LHCN-M2 (cell line): Measurements from ENCODE around the gene PIP5K1B. TPM values are rescaled to one million over a fixed set of nuclear protein-coding genes. Genes with fewer than 3 reads are reported as not detected.

ENCODE experiments used
- DNase-seq: peaks from one replicate; pipeline ENCODE4 v3.0.0-alpha.2; 2012; ENCODE audit warnings: low read depth
- total RNA-seq: library from RNA; depleted of rRNA; stranded (reverse); fragments of >200 nt; gene quantifications from 2 replicates; pipeline ENCODE4 v1.2.3, GENCODE V29; 2014

The PIP5K1B gene
- total RNA-seq, 1 experiment from 2014 or later = not detected

DNA sequence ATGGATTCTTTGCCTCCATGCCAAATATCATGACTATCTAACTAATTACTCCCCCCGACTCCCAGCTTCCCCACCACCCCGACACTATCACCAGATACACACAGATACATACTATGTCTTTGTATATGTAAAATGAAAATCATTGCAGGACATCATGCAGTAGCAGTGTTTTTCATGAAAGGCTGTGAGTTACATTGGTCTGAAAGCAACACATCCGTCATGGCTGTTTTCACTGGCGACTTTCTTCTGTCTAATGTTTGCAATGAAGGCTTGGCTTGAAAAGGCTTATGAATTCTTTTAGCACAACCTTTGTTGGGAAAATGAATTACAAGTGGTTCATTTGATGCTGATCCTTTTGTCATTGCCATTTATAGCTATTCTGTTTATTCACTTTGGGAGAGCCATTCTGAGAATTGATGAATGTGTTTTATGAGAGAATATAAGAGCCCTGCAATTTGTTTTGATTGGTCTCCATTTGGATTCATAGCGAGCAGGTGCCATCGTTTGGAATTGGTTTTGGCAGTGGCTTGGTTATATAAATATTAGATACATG is 103.4 kb downstream of the PIP5K1B start:
- DNase-seq = no peak

DNA sequence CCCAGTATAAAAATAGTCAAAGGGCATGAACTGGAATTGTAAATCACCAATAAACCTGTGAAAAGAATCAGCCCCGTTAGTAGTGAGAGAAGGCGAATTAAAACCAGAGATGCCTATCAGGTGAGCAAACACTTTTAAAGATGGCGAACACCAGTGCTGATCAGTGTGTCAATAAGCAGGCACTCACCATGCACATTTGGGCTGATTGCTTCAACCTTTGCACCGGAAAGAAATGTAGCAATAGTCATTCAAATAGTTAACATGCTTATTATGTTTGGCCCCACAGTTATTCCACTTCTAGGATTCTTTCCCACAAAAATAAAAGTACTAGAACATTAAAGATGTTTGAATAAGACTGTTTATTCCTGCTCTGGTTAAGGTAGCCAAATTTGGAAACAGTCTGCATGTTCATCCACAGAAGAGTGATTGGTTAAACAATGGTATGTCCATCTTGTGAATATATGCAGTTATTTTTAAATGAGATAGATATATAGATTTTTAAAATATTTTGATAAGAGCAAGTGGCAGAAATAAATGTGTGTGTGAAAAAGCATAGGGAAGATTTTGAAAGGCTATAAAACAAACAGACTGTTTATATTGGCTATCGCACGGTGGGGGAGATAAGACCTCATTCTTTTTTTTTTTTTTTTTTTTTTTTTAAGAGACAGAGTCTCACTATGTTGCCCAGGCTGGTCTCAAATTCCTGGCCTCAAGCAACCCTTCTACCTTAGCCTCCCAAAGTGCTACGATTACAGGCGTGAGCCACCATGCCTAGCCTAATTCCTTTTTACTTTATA is 112.2 kb downstream of the PIP5K1B start:
- no peak for DNase-seq

DNA sequence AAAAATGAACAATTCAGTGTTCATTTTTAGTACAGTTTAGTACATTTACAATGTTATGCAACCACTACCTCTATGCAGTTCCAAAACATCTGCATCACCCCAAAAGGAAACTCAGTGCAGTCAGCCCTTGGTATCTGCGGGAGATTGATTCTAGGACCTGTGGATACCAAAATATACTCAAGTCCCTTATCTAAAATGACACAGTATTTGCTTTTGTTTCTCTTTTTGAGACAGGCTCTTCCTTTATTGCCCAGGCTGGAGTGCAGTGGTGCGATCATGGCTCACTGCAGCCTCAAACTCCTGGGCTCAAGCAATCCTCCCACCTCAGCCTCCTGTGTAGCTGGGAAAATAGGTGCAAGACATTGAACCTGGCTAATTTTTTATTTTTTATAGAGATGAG is 114.0 kb downstream of the PIP5K1B start:
- DNase-seq = no peak

DNA sequence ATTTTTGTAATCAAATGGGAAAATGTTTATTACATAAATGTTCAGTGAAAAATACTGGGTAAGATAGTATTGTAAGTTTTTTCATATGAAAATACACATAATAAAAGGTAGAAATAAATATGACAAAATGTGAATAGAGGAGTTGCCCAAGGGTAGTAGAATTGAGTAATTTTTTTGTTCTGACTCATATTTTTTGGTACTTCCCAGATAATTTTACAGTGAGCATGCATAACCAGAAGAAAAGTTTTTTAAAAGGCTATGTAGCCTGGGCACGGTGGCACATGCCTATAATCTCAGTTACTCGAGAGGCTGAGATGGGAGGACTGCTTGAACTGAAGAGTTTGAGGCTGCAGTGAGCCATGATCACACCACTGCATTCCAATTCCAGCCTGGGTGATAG is 116.9 kb downstream of the PIP5K1B start:
- no peak for DNase-seq

DNA sequence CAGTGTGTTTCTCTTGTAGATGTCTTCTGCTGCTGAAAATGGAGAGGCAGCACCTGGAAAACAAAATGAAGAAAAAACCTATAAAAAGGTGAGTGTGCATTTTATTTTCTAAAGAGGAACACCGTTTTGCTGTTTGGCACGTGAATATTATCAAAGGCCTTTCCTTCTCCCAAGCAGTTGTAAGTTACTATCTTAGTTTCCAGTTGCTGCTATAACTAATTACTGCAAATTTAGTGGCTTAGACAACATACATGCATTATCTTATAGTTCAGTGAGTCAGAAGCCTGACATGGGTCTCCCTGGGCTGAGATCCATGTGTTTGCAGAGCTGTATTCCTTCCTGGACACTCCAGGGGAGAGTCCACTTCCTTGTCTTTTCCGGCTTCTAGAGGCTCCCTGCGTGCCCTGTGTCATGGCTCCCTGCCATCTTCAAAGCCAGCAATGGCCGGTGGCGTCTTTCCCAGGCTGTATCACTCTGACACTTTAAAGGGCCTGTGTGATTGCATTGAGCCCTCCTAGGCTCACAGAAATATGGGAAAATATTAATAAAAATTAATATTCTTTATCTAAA is 117.6 kb downstream of the PIP5K1B start:
- DNase-seq = no peak

DNA sequence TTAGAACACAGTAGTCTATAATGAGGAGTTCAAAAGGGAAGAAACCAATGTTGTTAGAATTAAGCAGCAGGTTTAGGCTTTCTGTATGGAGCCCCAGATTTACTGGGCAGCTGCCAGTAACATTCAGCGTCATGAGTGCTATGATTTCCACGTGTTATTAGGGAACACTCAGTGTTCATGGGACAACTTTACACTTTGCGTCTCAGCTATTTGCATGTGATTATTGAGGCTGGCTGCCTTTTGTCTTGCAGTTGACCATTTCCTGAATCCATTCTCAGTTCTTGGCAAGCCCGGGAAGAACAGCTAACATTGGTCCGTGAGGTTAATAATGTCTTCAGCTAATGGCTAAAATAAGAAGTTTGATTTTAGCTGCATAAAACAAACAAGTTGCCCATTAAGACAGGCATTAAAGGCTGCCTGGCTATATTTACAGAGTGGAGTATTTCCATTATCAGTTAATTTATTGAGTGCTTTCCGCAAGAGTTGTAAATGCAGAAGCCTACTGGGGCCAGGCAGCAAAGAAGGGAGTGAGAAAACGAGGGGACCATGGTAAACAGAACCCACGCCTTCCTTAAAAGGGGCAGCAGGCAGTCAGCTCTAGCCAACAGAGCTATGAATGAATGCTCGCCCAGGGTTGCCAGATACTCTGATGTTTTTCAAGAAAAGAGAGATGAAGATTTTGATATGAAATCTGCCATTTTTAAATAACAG is 120.9 kb downstream of the PIP5K1B start:
- no peak for DNase-seq

DNA sequence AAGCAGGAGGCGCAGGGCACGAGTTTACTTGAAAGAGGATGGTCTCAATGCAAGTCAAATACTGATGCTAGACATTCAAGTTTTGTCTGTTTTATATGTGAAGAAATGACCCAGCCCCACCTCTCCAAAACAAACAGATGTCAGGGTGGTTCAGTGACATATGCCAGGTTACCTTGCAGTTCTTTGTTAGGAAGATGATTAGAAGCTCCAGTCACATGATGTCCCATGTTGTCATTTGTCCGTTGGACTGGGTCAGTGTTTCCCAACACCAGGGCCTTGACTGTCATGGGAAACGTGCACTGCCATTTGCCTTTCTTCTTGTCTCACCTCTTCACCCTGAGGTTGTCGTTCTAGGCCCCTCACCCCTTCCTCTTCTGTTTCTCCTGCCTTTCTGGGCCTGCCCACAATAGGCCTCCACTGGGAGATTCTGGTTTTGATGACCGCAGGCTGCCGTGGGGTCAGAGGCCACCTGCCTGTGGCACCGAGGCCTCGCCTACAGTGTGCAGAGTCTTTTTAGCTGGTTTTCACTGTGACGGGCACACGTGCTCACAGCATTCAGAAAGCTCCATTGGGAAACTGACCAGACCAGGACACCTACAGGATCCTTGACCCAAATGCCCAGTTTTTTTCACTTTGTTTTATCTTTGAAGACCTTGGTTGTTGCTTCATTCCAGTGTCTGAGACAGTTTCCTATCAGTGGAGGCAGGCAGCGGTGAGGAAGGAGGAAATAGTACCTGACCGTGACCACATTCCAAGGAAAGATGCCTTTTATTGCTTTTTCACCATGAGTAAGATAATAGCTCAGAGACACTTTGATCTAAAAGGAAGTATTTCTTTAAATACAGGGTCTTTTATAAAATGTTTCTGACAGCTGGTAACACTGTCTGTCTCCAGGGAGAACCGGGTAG is 123.1 kb downstream of the PIP5K1B start:
- no peak for DNase-seq

DNA sequence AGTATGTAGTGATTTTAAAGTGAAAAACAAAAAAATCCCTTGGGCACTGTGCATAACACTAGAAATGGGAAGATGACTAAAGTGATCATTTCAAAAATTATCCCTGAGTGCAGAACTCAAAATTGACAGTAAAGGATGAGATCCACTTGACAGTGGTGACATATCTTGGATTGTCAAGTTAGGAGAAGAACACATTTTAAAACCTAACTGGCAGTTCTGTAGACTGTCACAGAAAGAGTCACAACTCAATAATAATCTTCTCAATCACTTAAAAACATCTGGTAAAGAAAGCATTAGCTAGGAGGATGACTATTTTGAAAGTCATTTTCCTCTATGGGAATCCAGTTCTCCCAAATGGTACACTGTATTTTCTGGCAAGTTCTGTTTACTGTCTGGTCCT is 127.1 kb downstream of the PIP5K1B start:
- DNase-seq = no peak

DNA sequence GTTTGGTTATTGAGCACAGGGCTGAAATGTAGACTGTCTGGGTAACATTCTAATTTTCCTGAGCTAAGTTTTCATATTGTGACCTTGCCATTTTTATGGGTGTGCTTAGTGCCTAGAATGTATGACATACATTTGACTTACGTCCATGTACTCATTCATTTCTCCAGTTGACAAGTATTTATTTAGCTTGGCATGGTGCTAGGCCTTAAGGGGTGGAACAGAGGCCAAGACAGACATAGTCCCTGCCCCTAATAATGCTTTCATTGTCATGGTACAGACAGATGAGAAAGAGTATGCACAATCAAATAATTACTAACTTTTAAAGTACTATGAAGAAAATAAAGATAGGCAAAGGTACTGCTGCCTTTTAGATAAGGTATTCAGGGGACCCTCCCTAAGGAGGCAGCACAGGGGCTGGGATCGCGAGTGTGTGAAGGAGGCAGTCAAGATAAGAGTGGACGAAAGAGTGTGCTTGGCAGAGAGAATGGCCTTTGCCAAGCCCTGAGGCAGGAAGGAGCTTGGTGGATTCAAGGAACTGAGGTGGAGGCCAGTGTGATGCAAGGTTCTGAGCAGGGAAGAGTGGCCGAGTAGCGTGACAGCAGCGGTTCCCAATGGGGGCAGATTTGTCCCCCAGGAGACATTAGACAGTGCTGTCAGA is 128.0 kb downstream of the PIP5K1B start:
- no peak for DNase-seq

DNA sequence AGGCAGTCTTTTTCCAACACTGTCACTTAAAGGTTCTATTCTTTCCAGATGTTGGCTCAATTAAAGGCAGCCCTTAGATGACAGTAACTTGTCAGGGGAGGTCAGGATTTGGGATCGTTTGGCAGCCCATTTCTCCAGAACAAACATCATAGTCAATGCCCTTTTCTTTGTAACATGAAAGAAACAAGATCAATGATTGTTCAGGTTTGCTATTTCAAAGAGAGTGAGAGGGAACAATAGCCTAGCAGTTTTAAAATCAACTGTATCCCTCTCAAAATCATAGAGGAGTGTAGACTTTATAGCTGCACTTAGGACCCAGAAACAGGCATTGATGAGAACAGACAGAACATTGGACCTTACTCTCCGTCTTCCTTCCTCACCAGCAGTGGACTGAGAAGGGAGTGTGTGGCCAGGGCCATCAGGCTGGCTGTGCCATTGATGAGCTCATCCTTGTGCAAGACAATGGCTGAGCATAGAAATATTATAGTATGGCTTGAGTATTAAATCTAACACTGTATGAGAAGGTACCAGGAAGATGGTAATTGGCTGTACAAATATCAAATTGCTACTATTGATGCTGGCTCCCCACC is 130.0 kb downstream of the PIP5K1B start:
- DNase-seq = no peak

DNA sequence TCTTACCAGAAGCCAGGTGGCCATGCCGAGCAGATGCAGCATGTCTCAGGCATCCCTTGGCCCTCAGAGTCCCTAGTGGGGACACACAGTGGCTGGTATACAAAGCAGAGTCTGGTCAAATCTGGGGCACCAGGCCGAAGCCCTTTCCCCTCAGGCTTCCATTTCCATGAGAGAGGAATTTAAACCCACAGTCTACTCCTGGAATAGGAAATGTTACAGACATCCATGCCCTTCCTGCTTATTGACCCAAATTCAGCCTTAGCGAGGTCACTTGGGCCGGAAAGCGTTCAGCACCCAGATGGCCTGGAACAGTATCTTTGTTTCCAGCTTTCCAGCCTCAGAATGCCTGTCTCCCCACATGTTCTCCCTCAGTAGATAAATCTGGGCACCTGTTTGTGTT is 131.7 kb downstream of the PIP5K1B start:
- no peak for DNase-seq

DNA sequence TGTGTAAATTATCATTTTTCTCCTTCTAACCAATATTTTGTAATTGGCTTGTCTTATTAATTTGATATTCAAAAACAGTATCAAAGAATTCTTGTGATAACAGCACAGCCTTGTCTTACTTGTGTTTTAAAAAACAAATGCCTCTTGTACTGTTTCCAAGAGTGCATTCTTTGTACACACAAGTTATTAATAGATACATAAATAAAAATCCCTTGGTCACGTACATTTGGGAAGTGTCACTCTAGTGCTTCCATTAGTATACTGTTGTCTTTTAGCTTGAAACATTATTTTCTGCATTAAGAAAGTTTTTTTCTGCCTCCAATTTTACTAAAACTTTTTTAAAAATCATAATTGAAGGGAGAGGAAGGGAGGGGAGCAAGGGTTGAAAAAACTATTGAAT is 133.2 kb downstream of the PIP5K1B start:
- DNase-seq = no peak

DNA sequence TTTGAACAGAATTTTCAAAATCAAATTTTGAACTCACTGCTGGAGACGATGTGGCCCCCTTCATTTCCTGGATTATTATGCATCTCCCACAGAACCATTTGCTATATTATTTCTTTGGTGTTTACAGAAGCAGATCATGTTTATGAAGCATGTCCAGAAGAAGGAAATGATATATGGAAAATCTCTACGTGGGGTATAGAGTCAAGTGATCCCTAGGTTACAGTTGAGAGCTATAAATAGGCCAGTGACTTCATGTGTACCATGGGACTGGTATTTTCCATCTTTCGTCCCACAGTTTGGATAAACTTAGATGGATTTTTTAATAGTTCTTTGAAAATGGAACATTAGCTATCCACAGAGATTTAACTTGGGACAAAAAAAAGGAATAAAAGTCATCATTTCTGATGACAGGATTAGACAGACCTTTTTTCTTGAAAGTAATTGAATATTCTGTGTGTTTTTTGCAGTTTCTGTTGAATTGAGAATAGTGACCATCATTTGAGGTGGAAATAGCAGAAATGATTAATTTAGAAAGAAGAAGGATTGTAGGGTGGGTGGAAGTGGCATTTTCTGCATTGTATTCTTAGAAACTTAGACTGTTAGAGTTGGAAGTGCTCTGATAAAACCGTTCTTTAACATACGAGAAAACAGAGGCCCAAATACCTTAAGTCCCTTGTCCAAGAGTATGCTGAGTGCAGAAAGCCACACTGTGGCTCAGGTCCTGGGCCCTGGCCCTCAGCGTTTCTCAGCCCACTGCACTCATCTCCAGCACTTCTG is 136.4 kb downstream of the PIP5K1B start:
- DNase-seq = no peak

DNA sequence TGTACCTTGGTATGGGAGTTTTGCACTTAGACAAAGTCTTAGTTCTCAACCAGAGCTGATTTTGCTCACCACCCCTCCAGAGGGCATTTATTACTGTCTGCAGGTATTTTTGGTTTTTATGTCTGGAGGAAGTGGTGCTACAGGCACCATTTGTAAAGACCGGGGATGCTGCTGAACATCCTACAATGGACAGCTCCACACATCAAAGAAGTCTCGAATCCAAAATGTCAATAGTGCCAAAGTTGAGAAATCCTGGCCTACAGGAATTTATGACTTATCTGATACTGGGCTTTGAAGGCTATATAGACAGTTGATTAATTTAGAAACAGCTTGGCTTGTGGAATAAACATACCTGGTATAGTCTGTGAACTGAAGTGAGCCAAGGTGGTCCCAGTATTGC is 137.5 kb downstream of the PIP5K1B start:
- no peak for DNase-seq

DNA sequence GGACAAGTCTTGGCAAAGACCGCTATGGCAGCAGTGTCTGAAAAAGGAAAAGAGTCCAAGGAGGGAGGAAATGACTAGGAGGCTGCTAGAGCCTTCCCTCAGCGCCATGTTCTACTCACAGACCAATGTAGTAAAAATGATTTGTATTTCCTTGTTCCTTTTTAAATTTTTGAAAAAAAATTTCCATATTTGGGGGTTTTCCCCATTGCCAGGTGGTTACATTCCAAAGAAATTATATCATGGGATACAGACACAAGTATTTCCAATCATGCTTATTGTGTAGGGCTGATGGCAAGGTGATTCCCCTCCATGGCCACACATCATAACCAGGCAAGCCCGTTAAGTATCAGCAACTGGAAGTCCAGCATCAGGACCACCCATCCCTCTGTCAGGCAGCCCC is 138.2 kb downstream of the PIP5K1B start:
- DNase-seq = no peak

DNA sequence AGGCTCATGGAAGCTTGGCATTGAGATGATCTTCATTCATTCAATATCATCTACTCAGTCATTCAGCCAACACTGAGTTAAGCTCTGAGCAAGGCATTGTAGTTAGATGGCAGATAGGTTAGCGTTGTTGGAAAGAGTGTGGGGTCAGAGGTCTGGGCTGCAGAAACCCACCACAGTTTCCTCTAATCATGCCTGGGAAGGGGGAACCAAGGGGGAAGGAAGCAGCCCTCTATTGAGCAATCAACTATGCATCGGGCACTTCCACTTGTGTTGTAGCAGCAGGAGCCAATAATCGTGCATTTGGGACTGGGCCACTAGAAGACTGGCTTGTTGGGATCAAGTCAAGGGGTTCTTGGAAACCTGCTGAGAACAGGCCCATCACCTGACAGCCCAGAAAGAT is 139.1 kb downstream of the PIP5K1B start:
- DNase-seq = no peak

DNA sequence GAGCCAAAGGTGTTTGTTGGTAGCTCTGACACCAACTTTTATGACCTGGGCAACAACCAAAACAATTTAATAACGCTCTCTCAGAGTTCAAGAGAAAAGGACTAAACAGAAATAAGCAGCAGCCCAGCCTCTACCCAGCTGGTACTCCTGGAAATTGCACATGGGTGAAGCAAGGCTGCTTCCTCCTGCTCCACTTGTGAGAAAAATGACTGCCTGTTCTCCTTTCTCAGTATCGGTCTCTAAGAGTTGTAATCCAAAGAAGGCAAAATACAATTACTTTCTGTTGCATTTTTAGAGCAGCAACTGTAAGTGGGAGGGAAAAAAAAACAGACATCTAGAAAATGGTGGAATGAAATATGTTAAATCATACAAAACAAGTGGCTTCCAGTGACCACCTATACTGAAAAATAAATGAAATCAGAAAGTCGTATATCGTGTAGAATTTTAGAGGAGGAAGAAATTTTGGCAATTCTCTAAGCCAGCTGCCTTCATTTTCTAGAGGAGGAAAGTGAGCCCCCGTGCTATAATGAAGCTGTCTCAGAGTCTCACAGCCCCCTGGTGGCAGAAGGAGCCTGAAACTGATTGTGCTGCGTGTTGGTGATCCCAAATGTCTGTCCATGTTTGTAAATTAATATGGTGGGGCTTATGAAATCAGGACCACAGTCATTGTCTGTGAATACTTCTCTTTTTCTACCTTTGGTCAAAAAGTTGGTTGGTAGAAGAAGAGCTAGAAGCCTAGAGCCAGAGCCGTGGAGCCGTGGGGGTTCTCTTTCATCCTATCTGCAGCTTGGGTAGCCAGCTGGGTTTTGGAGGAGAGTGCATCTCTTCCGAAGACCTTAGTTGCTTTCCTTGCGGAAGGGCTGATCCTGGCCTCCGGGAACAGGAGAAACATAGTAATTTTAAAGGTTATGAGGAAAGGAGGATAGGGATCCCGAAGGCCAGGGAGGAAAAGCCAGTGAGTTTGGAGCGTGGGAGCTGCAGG is 139.9 kb downstream of the PIP5K1B start:
- DNase-seq = peak; percentile 15

DNA sequence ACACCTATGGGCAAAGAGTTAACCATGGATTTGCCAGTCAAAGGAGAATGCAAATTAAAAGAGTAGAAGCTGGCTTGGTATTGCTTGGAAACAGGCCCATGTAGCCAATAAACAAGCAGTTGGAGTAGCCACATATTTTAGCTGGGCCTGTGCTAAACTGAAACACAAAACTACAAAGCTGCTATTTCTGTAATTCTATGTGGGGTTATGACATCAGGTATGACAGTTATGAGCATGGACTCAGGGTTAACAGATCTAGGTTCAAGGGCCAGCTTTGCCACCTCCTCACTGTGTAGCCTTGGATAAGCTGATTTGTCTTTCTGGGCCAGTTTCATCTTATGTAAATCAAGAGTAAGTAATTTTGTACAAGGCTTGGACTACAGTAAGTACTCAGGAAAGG is 142.7 kb downstream of the PIP5K1B start:
- no peak for DNase-seq

DNA sequence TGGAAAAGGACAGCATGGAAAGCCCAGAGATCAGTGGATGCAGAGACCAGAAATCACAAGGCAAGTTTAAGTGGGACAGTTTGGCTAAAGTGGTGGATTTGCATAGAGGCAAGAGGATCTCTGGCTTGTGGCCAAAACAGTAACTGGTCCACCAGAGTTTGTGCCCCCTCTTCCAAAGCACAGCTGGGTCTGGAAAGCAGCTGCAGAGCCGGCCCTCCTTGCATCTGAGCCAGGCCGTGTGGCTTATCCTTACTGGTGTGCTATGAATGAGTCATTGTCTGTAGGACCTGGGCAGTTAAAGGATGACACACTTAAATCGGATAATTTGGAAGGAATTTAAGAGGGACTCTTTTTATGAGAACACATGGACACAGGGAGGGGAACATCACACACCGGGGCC is 146.6 kb downstream of the PIP5K1B start:
- peak; percentile 20 for DNase-seq
